ENCODE measurements around the gene HDAC10.
"Not testable (repeated sequence)": the region's sequence is repeated elsewhere in the genome, so short reads cannot be mapped to it uniquely, and the experiment has no call there.

Gene HDAC10

GRCh38 chr22:50216684-50217520 lies 34.2 kb downstream of the HDAC10 start:
- DNase-seq (ENCODE audit: low spot score): no peak

DNA sequence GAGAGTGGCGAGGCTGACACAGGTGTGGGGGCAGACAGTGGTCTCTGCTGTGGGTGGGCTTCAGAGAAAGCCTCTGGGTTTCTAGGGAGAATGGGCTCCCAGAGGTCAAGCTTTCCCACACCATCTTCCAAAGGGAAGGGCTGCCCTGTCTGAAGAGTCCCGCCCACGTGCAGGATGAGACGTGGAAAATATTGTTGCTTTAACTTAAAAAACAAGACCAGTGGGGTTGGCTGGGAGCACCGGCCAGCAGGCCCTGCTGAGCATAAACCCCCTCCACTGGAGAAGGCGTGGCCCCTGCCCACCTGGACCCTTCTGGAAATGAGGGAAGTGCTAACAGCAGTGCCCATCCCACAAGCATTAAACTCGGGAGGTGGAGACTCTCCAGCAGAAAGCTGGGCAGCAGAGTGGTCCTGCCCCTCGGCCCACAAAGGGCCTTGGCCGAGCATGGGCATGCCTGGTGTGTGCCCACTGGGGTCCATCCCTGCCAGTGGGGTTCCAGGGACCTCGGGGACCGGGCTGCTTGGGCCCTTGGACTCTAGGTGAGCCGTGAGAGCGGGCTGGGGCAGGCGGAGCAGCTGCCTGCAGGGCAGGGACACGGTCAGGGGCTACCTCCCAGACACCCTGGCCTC lies 34.9 kb downstream of the HDAC10 start:
- DNase-seq (ENCODE audit: low spot score): no peak

DNA sequence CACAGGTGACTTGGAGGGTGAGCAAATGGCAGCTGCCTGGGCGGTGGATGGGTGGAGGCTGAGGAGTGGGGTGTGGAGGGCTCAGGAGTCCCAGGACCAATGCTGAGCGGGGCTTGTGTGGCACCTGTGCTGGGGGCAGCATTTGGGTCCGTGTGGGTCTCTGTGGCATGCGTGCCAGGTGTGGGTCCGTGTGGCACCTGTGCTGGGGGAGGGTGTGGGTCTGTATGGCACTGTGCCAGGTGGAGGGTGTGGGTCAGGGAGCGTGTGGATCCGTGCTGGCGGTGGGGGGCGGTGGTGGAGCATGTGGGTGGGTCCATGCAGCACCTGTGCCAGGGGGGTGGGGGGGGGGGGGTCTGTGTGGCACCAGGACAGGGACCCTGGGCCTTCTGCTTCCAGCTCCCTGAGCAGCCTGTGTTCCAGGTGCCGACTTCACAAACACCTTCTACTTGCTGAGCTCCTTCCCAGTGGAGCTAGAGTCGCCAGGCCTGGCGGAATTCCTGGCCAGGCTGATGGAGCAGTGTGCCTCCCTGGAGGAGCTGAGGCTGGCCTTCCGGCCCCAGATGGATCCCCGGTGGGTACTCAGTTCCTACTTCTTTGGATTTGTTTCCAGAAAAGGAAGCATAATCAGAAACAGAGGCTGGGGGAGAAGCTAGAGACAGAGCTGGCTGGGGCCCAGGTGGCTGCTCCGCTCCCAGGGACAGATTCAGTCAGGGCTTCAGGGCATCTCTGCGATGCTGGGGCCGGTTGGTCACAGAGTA lies 35.6 kb downstream of the HDAC10 start:
- no peak for DNase-seq (ENCODE audit: low spot score)

DNA sequence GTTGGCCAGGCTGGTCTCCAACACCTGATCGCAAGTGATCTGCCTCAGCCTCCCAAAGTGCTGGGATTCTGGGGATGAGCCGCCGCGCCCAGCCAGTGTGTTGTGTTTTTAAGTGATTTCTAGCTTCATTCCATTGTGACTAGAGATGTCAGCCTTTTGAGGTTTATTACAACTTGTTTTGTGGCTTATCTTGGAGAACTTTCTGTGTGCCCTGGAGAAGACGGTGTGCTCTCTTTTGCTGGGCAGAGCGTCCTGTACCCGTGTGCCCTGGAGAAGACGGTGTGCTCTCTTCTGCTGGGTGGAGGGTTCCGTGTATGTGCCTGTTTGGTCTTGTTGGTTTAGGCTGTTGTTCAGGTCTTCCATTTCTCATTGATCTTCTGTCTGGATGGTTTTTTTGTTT lies 37.8 kb downstream of the HDAC10 start:
- DNase-seq (ENCODE audit: low spot score): no peak

DNA sequence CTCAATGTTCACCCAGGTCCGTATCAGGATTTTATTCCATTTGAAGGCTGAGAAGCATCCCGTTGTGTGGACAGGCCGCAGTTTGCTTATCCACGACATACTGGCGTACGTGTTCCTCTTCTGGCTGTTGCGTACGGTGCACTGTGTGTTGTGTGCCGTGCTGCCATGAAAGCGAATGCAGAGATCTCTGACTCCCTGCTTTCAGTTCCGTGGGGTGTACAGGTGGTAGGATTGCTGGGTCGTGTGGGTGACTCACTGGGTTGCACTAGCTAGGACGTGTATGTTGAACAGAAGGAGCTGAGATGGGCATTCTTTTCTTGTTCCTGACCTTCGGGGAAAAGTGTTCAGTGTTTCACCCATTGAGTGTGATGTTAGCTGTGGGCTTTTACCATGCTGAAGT lies 39.9 kb downstream of the HDAC10 start:
- DNase-seq (ENCODE audit: low spot score): no peak

- no peak for DNase-seq (ENCODE audit: low spot score)
Observed at GRCh38 chr22:50210378-50211139, 40.5 kb downstream of the HDAC10 start.

DNA sequence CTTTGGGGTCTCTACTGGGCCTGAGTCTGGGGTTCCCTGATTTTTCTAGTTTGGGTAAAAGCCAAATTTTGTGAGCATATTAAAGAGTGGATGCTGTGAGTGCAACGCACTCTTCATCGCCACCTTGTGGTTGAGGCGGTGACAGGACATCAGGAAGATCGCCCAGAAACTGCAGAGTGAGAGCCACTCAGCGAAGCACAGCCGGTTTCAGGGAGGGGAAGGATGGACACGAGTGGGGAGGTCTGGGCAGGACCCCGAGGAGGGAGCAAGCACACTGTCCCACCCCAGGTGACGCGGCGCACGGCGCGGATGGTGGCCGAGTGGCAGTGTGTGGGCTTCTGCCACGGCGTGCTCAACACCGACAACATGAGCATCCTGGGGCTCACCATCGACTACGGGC lies 41.2 kb downstream of the HDAC10 start:
- DNase-seq (ENCODE audit: low spot score): peak; percentile 67

DNA sequence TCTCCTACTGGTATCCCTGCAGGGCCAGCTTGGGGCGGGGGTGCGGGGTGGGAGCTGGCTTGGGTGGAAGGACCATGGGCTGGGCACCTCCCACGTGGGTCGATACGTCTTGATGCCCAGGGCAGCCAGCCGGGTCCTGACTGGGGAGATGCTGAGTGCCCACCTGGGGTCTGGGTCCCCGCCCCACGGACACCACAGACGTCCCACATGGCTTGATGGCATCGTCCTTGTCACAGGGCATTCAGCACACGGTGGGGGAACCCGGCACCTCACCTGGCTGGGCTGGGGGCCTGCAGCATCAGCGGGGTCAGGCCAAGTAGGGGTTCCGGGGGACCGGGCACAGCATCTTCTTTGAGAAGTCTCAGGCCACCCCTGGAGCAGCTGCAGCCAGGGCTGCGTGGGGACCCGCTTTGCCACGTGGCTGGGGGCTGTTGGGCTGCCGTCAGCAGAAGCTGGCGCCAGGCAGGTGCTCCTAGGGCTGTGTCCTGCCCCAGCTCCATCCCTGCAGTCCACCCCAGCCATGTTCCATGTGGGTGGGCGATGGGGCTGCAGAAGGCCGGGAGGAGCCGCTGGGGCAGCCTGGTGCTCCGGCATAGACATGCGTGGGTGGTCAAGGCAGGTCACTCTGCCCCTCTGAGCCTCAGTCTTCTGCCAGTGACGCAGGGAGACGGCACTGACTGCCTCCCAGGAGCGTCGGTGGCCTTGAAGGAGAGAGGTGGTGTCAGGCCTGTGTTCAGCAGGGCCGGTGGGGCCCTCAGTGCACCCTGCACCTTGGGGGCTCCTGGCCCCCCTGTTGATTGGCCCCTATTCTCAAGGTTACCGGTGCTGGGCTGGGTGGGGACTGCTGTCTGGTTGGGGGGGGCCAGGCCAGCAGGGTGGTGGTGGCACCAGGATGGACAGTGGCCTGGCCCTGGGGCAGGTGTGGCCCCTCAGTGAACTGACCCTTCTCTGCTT lies 41.8 kb downstream of the HDAC10 start:
- DNase-seq (ENCODE audit: low spot score): no peak

DNA sequence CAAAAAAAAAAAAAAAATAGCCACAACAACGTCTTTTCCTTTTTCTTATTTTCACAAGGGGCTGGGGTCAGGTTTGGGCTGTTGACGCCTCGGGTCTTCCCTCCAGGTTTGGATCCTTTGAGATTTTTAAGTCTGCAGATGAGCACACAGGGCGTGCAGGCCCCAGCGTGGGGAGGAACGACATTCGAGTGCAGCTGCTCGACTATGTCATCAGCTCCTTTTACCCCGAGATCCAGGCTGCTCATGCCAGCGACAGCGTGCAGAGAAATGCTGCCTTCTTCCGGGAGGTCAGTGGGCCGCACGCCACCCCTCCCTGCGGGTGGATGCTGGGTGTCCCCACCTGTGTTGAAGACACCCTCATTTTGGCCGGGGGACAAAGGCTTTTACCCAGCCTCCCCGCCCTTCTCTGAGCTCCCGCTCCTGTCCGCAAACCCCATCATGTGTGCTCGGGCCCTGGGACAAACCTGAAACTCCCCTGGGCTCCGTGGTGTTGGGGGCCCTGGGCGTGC lies 42.6 kb downstream of the HDAC10 start:
- no peak for DNase-seq (ENCODE audit: low spot score)

- DNase-seq (ENCODE audit: low spot score): no peak
Observed at GRCh38 chr22:50207383-50208140, 43.5 kb downstream of the HDAC10 start.

DNA sequence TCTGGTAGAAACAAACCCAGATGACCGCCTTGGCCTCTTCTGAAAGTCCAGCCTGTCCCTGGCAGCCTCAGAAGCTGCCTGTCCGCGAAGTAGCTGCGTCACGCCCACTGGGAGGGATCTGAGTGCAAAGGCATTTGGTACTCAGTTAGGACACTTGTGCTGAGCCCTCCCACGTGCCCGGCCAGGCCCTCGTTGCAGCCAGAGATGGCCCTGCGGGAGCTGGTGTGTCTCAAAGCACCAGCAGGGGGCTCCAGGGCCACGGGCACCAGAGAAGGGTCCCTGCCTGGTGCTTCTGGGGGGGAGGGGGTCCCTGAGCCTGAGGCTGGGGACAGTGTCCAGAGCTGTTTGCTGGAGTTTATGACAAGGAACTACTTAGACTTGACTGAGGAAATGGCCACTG lies 44.5 kb downstream of the HDAC10 start:
- no peak for DNase-seq (ENCODE audit: low spot score)

DNA sequence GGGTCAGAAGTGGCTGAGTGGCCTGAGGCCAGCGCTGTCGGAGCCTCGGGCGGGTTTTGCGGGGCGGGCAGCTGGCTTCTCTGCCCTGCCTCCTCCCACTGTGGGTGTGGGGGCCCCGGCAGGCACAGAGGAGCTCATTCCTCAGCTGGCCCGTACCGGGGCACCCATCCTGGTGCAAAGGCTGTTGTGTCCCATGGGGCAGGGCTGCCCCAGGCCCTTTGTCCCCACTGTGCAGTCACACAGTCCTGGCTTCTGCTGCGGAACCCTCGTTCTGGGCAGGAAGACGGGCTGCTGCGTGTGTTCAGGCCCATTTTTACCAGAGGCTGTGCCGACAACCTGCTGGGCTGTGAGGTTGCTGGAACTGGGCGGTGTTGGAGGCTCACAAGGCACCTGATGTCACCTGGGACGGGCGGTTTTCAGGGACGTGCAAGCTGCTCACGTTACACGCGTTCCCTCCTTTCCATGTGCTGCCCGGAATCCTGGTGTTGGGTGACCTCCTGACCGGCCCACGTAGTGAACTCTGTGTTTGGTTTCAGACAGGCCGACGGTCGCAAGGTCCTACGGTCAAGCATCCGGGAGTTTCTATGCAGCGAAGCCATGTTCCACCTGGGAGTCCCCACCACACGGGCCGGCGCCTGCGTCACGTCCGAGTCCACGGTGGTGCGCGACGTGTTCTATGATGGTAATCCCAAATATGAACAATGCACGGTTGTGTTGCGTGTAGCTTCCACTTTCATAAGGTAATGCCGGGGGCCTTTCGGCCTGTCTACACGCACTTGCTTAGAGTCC lies 45.1 kb downstream of the HDAC10 start:
- DNase-seq (ENCODE audit: low spot score): no peak

DNA sequence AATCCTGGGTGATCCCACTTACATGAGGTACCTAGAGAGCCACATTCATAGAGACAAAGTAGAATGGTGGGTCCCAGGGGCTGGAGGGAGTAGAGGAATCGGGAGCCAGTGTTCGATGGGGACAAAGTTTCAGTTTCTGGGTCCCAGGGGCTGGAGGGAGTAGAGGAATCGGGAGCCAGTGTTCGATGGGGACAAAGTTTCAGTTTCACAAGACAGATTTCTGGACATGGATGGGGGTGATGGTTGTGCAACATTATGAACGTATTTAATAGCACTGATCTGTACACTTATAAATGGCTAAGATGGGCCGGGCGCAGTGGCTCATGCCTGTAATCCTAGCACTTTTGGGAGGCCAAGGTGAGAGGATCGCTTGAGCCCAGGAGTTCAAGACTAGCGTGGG lies 46.1 kb downstream of the HDAC10 start:
- DNase-seq (ENCODE audit: low spot score): not testable (repeated sequence)

- no peak for DNase-seq (ENCODE audit: low spot score)
Observed at GRCh38 chr22:50204571-50204970, 46.5 kb downstream of the HDAC10 start.

GRCh38 chr22:50203288-50203687 lies 47.8 kb downstream of the HDAC10 start:
- no peak for DNase-seq (ENCODE audit: low spot score)

DNA sequence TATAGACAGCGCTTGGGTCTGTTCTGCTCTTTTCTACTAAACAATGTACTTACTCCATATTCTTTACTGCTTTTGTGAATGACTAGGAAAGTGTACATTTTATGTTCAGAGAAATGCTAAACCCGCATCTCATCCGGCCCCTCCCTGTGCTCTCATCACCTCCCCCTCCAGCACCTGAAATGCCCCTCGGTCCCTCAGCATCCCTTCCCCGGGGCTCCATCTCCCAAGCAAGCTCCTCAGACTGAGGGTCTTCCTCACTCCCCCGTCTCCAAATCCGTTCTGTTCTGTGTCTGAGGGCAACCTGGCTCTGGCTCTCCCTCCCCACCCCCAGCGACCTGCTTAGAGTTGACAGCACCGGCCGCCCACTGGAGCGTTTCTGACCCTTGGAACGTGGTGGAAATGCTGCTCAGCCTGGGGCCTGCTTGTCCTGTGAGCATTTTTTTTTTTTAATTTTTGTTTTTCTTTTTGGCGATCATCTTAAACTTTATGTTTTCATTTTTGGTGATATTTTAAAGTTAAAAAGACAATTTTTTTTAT lies 48.9 kb downstream of the HDAC10 start:
- no peak for DNase-seq (ENCODE audit: low spot score)

DNA sequence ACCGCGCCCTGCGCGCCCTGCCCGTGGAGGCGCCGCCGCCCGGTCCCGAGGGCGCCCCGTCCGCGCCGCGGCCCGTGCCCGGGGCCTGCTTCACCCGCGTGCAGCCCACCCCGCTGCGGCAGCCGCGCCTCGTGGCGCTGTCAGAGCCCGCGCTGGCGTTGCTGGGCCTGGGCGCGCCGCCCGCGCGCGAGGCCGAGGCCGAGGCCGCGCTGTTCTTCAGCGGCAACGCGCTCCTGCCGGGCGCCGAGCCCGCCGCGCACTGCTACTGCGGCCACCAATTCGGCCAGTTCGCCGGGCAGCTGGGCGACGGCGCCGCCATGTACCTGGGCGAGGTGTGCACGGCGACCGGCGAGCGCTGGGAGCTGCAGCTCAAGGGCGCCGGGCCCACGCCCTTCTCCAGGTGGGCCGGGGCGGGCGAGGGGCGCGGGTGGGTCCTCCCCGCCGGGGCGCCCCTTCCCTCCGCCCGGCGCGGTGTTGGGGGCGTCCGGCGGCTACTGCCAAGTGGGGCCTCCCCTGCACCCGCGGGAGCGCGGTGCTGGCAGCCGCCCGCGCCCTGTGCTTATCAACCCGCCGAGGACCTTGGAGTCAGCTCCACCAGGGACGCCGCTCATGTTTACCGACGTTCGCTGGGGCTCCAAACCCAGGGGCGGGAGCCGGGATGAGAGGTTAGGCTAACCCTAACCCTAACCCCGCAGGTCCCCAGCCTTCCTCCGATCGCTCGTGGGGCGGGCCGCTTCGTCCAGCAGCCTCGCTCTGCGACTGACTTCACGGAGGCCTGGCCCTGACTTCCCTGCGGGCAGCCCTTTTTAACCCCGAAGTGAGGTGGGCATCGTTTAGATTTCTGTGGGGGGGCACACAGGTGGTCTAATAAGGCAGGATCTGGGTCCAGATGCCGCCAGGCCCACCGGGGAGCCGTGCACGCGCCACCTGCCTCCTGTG lies 49.6 kb downstream of the HDAC10 start:
- DNase-seq (ENCODE audit: low spot score): no peak

All from CD4-positive, alpha-beta T cell treated with Interleukin-15 for 4 hours (primary cell).